Parathyroid adenoma (tissue), 2 donors: ENCODE data around the gene MAP2K2.

Experiments
- H2AFZ ChIP-seq: fragments of 300-600 bp; sonication (generic); one replicate; pipeline ENCODE4 v1.7.0; 2017; ENCODE audit warnings: antibody characterized with exemption, mild to moderate bottlenecking
- H3K27ac ChIP-seq: fragments of 300-600 bp; sonication (generic); one replicate; pipeline ENCODE4 v1.7.0; 2017
- H3K27me3 ChIP-seq: fragments of 300-600 bp; sonication (generic); one replicate; pipeline ENCODE4 v1.7.0; 2017; ENCODE audit warnings: low read length; ENCODE audit not compliant: control insufficient read depth, insufficient read depth
- H3K36me3 ChIP-seq: fragments of 300-600 bp; sonication (generic); one replicate; pipeline ENCODE4 v1.7.0; 2017; ENCODE audit warnings: low read length; ENCODE audit not compliant: control insufficient read depth, insufficient read depth
- H3K4me1 ChIP-seq: fragments of 300-600 bp; sonication (generic); one replicate; pipeline ENCODE4 v1.7.0; 2017; ENCODE audit warnings: control low read depth
- H3K4me2 ChIP-seq: fragments of 300-600 bp; sonication (generic); one replicate; pipeline ENCODE4 v1.7.0; 2017; ENCODE audit warnings: low read length
- H3K4me3 ChIP-seq: fragments of 300-600 bp; sonication (generic); one replicate; pipeline ENCODE4 v1.7.0; 2017; ENCODE audit warnings: low read depth, low read length
- H3K79me2 ChIP-seq: fragments of 300-600 bp; sonication (generic); one replicate; pipeline ENCODE4 v1.7.0; 2017; ENCODE audit warnings: control low read depth
- H3K9ac ChIP-seq: fragments of 300-600 bp; sonication (generic); one replicate; pipeline ENCODE4 v1.7.0; 2017; ENCODE audit warnings: mild to moderate bottlenecking
- H3K9me3 ChIP-seq: fragments of 300-600 bp; sonication (generic); one replicate; pipeline ENCODE4 v1.7.0; 2017; ENCODE audit warnings: low read length; ENCODE audit not compliant: control insufficient read depth
- CTCF ChIP-seq: fragments of 300-600 bp; sonication (generic); IDR thresholded peaks from one replicate; pipeline ENCODE4 v1.7.0; 2017; ENCODE audit warnings: antibody characterized with exemption, mild to moderate bottlenecking
- donor health status: primary hyperparathyroidism.

Gene MAP2K2

GRCh38 chr19:4083677-4084546 is 40.0 kb downstream of the MAP2K2 start:
- no peak overlapping the region for H2AFZ ChIP-seq
- no peak for TF ChIP-seq CTCF
- H3K79me2 ChIP-seq: no peaks in the 10 kb centered on the region
- no peak overlapping the region for H3K9ac ChIP-seq
- no peaks in the 10 kb centered on the region for H3K4me1 ChIP-seq
- H3K9me3 ChIP-seq: no peaks in the 10 kb centered on the region
- no peaks in the 10 kb centered on the region for H3K27me3 ChIP-seq
- no peak overlapping the region for H3K4me2 ChIP-seq
- H3K4me3 ChIP-seq: no peak overlapping the region
- H3K27ac ChIP-seq: no peak overlapping the region
- H3K36me3 ChIP-seq: no peaks in the 10 kb centered on the region

- no peak overlapping the region for H2AFZ ChIP-seq
- peaks cover 6% of the 10 kb centered on the region for H3K4me1 ChIP-seq
- no peak overlapping the region for H3K27ac ChIP-seq
- H3K9ac ChIP-seq: no peak overlapping the region
- no peaks in the 10 kb centered on the region for H3K79me2 ChIP-seq
- no peaks in the 10 kb centered on the region for H3K36me3 ChIP-seq
- TF ChIP-seq CTCF: no peak
- no peaks in the 10 kb centered on the region for H3K9me3 ChIP-seq
- no peak overlapping the region for H3K4me2 ChIP-seq
- no peaks in the 10 kb centered on the region for H3K27me3 ChIP-seq
- H3K4me3 ChIP-seq: no peak overlapping the region
Measured at GRCh38 chr19:4082172-4082571, 41.8 kb downstream of the MAP2K2 start.

- no peak overlapping the region for H3K4me3 ChIP-seq
- H2AFZ ChIP-seq: no peak overlapping the region
- H3K4me2 ChIP-seq: no peak overlapping the region
- no peak overlapping the region for H3K9ac ChIP-seq
- H3K36me3 ChIP-seq: no peaks in the 10 kb centered on the region
- no peaks in the 10 kb centered on the region for H3K9me3 ChIP-seq
- H3K79me2 ChIP-seq: no peaks in the 10 kb centered on the region
- H3K27ac ChIP-seq: no peak overlapping the region
- peaks cover 6% of the 10 kb centered on the region for H3K4me1 ChIP-seq
- TF ChIP-seq CTCF: no peak
- no peaks in the 10 kb centered on the region for H3K27me3 ChIP-seq
Measured at GRCh38 chr19:4081441-4082129, 42.3 kb downstream of the MAP2K2 start.

- H3K9ac ChIP-seq: no peak overlapping the region
- no peak overlapping the region for H3K4me3 ChIP-seq
- H3K27ac ChIP-seq: no peak overlapping the region
- TF ChIP-seq CTCF: no peak
- H2AFZ ChIP-seq: no peak overlapping the region
- no peaks in the 10 kb centered on the region for H3K36me3 ChIP-seq
- H3K9me3 ChIP-seq: no peaks in the 10 kb centered on the region
- no peaks in the 10 kb centered on the region for H3K27me3 ChIP-seq
- H3K4me2 ChIP-seq: no peak overlapping the region
- peaks cover 6% of the 10 kb centered on the region for H3K4me1 ChIP-seq
- H3K79me2 ChIP-seq: no peaks in the 10 kb centered on the region
Measured at GRCh38 chr19:4080473-4080872, 43.4 kb downstream of the MAP2K2 start.
